Left colon (tissue), 2 donors: ENCODE measurements around the gene ANKRD42. TPM values are rescaled to one million over a fixed set of nuclear protein-coding genes. Genes with fewer than 3 reads are reported as not detected.
"Not testable (repeated sequence)": the region's sequence is repeated elsewhere in the genome, so short reads cannot be mapped to it uniquely, and the experiment has no call there.

ENCODE experiments used
- ATAC-seq: fragments of 200-7000 bp; cut with Tn5 transposase; one replicate; pipeline ENCODE4 v1.9.1; 2020; ENCODE audit warnings: mild to moderate bottlenecking, moderate library complexity
- DNase-seq, 2 donors: peaks; one replicate each; pipeline ENCODE4 v3.0.0-alpha.2; 2020
- intact Hi-C, 2 donors: fragments of 100-400 bp; cut with DNase I in 1 of 2; cut with micrococcal nuclease in 1 of 2; formaldehyde crosslinking; loops; one replicate each; pipeline versions ENCODE4 v1.11.2 to v1.14.0; 2022; cut with DNase I, micrococcal nuclease
- total RNA-seq, 2 donors: library from RNA; stranded (reverse); fragmentation: NEBNext Ultra II Directional; extraction: Animal tissue kit (Norgen Biotek cat#: 25700); gene quantifications; one replicate each; pipeline ENCODE4 v1.2.1, GENCODE V29; 2021
- donor health status: DM: no; HTN: no; CAD: no.
- donor health status: DM: yes; HTN: yes; CAD: no.

Gene ANKRD42
- total RNA-seq, 2 donors from 2014 or later, result 7.2 to 8.6 TPM

GRCh38 chr11:83271734-83272133 lies 78.2 kb downstream of the ANKRD42 start:
- intact Hi-C loops, ATAC-seq, DNase-seq: not testable (repeated sequence)

GRCh38 chr11:83272627-83273026 lies 79.1 kb downstream of the ANKRD42 start:
- ATAC-seq, result no peak
- intact Hi-C loops, result no loop called here
- no peak for DNase-seq

DNA sequence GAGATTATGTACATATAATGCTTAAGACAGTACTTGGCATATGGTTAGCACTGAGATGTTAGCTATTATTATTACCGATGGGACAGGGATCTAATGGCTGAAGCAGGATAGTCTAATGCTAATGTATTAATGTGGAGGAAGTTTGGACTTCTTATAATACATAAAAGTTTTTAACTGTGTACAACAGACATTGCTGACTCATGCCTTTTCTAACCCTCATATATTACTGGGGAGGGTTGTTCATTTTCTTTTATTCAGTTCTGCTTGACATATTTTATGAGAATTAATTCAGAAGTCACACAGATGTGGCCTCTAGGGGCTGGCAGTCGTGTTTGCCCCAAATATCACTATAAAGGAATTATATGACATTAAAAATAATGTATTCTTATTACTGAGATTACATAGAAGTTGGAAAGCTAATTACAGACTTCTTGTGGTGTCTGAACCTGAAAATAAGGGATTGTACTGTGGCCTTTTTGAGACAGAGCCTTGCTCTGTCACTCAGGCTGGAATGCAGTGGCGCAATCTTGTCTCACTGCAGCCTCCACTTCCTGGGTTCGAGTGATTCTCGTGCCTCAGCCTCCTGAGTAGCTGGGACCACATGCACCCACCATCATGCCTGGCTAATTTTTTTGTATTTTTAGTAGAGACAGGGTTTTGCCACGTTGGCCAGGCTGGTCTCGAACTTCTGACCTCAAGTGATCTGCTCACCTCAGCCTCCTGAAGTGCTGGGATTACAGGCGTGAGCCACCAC lies 82.6 kb downstream of the ANKRD42 start:
- no peak for ATAC-seq
- no peak for DNase-seq
- intact Hi-C loops, result no loop called here

DNA sequence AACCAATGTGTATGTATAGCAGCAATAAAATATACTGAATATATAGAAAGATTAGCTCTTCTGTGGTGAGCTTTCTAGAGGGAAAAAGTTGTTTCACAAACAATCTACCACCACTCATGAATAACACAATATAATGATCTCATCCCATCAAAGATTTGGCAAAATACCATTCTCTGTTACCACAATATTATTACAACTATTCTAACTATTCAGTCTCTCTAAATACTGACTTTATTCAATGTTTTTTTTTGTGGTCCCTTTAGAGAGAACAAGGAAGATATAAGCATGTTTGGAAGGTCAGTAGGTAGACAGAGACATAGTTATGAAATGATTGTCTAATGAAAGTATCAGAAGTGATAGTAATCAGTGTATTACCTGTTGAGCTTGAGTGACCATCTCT lies 84.8 kb downstream of the ANKRD42 start:
- no peak for ATAC-seq
- no peak for DNase-seq
- intact Hi-C loops, result no loop called here

DNA sequence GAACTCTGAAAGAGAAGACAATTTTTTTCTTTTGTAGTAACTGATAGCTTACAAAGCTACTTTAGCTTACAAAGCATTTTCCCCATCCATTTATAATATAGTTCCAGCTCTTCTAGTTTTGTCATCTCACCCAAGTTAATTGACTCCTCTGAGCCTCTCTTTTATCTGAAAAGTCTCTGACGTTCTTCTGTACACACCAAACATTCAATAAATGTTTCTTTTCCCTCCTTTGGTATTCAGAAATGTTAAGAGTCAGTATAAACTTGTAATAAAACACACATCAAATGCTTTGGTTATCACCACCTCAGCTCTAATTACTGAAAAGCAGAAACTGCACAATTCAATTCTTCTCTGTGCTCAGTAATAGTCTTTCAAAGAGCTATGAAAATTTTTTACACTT lies 86.7 kb downstream of the ANKRD42 start:
- intact Hi-C loops, result no loop called here
- no peak for ATAC-seq
- DNase-seq, result no peak

GRCh38 chr11:83282084-83282716 lies 88.7 kb downstream of the ANKRD42 start:
- intact Hi-C loops, result no loop called here
- DNase-seq (no peak), ATAC-seq (no peak)

DNA sequence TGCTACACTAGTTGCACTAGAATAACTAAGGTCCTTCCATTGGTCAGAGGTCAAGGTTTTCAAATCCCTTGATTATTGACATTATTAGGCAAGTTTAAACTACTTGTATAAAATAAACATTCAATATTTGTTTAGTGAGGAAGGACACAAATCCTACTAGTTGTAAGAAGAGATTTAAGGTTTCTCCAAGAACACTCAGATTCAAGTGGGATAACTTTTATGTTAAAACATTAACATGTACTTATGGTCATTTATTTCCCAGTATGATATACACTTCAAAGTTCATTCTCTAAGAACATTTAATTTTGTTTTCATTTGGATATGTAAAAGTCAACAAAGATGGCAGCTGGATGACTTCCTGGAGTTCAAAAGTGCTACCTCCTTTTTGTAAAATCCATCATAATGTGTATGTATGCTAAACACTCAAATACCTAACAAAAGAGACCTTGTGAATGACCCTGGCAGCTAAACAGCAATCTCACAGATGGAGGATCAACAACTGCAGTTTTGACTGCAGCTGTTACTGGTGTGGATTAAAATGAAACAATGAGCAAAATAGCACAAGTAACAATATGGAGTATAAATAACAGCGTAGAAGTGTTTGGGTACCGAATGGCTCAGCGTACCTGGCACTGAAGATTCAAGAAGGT lies 91.1 kb downstream of the ANKRD42 start:
- intact Hi-C loops, result no loop called here
- ATAC-seq (no peak), DNase-seq (no peak)

GRCh38 chr11:83285151-83285770 lies 91.7 kb downstream of the ANKRD42 start:
- intact Hi-C loops, result no loop called here
- ATAC-seq (peak; percentile 73), DNase-seq (no peak)

GRCh38 chr11:83285771-83286528 lies 92.4 kb downstream of the ANKRD42 start, which contains the start of gene CCDC90B:
TSS of gene CCDC90B (minus strand) at chr11:83286367. CDS start at chr11:83285972, 395 bp downstream.
- ATAC-seq (peak; percentile 92), DNase-seq (peak; percentile 93 to 97)
- intact Hi-C loops, result no loop called here

DNA sequence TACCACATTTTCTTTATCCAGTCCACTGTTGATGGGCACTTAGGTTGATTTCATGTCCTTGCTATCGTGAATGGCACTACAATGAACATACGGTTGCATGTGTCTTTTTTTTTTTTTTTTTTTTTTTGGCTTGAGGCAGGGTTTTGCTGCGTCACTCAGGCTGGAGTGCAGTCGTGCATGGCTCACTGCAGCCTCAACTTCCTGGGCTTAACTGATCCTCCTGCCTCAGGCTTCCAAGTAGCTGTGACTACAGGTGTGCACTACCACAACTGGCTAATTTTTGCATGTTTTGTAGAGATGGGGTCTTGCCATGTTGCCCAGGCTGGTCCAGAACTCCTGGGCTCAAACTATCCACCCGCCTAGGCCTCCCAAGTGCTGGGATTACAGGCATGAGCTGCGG lies 94.1 kb downstream of the ANKRD42 start:
- intact Hi-C loops, result no loop called here
- ATAC-seq (no peak), DNase-seq (no peak)

DNA sequence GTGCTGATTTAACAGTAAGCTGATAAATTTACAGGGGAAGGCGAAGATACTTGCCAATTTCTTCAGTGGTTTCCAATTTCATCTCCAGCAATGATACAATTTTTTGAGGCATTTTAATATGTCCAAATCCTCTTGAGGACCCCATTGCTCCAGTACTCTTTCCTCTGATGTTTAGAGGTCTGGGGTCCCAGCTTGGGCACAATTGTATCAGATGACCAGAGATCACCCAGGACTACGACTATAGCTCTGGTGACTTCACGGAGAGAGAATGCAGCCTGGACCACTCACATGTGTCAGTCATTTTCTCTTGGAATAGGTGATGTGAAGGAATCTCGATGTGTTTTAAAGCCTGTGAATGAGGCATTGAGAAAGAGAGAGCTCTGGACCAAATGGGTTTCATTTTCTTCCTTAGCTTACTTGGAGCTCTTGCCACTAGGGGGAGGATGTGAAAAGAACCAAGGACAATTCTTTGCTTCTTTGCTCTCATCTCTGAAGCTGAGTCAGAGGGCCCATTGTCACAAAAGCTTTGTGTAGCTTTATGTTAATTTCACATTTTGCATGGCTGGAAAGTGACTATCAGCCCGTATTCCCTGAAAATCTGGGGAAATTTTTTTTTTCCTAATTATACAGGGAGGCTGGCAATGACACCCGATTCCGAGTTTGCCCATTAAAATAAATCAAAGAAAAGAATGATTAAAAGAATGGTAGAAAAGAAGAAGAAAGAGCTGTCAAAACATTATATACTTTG lies 99.4 kb downstream of the ANKRD42 start:
- intact Hi-C loops, result loop anchor here in 1 of 2 donors (5.0 to 10.0 kb wide), 2 partner anchors 432 to 529 kb away; no protein-coding TSS in a partner anchor
- DNase-seq (no peak), ATAC-seq (peak; percentile 58)

GRCh38 chr11:83293457-83293774 lies 99.9 kb downstream of the ANKRD42 start:
- DNase-seq (no peak), ATAC-seq (no peak)
- intact Hi-C loops, result loop anchor here in 1 of 2 donors (5.0 to 10.0 kb wide), 2 partner anchors 431 to 529 kb away; no protein-coding TSS in a partner anchor

GRCh38 chr11:83294208-83294607 lies 100.7 kb downstream of the ANKRD42 start:
- DNase-seq (no peak), ATAC-seq (no peak)
- intact Hi-C loops, result loop anchor here in 1 of 2 donors (5.0 to 10.0 kb wide), 2 partner anchors 431 to 528 kb away; no protein-coding TSS in a partner anchor

Other genes starting within 250 kb of the ANKRD42 start
- gene RAB30, start 121.8 kb upstream of the ANKRD42 start, total RNA-seq, result 10 to 100 TPM in 1 of 2 donors, 1 to 10 TPM in 1; 5.9 to 24.3 TPM
- 10 to 100 TPM; 50.7 to 52.0 TPM for gene PCF11, start 36.6 kb upstream of the ANKRD42 start, total RNA-seq
- gene CCDC90B, start 92.7 kb downstream of the ANKRD42 start, total RNA-seq, result 10 to 100 TPM; 20.0 to 26.0 TPM